DLD1 (cell line): ENCODE results near the gene STX10.

Experiments used
- in situ Hi-C: cut with HindIII; loops from 2 replicates; pipeline ENCODE4 v1.10.0; 2017; ENCODE audit warnings: low sequenced_read_pairs

The STX10 gene

GRCh38 chr19:13121551-13122274, 28.5 kb downstream of the STX10 start:
- in situ Hi-C loops, result no loop called here

- in situ Hi-C loops, result no loop called here
Observed at GRCh38 chr19:13120817-13121216, 29.4 kb downstream of the STX10 start.

- in situ Hi-C loops, result no loop called here
Observed at GRCh38 chr19:13120031-13120430, 30.1 kb downstream of the STX10 start.

GRCh38 chr19:13119627-13120026, 30.5 kb downstream of the STX10 start:
- in situ Hi-C loops, result no loop called here

- in situ Hi-C loops, result no loop called here
Observed at GRCh38 chr19:13118424-13119193, 31.6 kb downstream of the STX10 start.

GRCh38 chr19:13117772-13118423, 32.3 kb downstream of the STX10 start, which contains the start of gene NACC1:
Gene NACC1 (plus strand): TSS chr19:13118264. CDS start chr19:13135208, 16,944 bp downstream.
- in situ Hi-C loops, result no loop called here

GRCh38 chr19:13117176-13117771, 32.9 kb downstream of the STX10 start:
- in situ Hi-C loops, result no loop called here

GRCh38 chr19:13116282-13117175, 33.6 kb downstream of the STX10 start, which contains the start of gene TRMT1:
Gene TRMT1 (minus strand): TSS chr19:13116740. CDS start chr19:13116399, 341 bp downstream.
- in situ Hi-C loops, result no loop called here

- in situ Hi-C loops, result no loop called here
Observed at GRCh38 chr19:13115936-13116281, 34.3 kb downstream of the STX10 start.

- in situ Hi-C loops, result no loop called here
Observed at GRCh38 chr19:13112555-13112954, 37.6 kb downstream of the STX10 start.

GRCh38 chr19:13110099-13110610, 40.0 kb downstream of the STX10 start:
- in situ Hi-C loops, result no loop called here

GRCh38 chr19:13109361-13110098, 40.6 kb downstream of the STX10 start:
- in situ Hi-C loops, result no loop called here

- in situ Hi-C loops, result no loop called here
Observed at GRCh38 chr19:13104848-13105711, 45.1 kb downstream of the STX10 start.

- in situ Hi-C loops, result no loop called here
Observed at GRCh38 chr19:13104360-13104847, 45.8 kb downstream of the STX10 start.

- in situ Hi-C loops, result no loop called here
Observed at GRCh38 chr19:13103581-13104359, 46.4 kb downstream of the STX10 start.

- in situ Hi-C loops, result no loop called here
Observed at GRCh38 chr19:13102666-13103580, 47.3 kb downstream of the STX10 start, which contains the start of gene LYL1. Gene LYL1 (minus strand): TSS chr19:13102858. CDS start chr19:13101171, 1,687 bp downstream.

- in situ Hi-C loops, result no loop called here
Observed at GRCh38 chr19:13102416-13102665, 47.8 kb downstream of the STX10 start.
